ENCODE measurements around the gene CFAP161. TPM values are rescaled to one million over a fixed set of nuclear protein-coding genes. Genes with fewer than 3 reads are reported as not detected.
"Not testable (repeated sequence)": the region's sequence is repeated elsewhere in the genome, so short reads cannot be mapped to it uniquely, and the experiment has no call there.

The CFAP161 gene
- total RNA-seq, 4 donors from 2014 or later = 0.40 to 0.57 TPM; not detected in 2

DNA sequence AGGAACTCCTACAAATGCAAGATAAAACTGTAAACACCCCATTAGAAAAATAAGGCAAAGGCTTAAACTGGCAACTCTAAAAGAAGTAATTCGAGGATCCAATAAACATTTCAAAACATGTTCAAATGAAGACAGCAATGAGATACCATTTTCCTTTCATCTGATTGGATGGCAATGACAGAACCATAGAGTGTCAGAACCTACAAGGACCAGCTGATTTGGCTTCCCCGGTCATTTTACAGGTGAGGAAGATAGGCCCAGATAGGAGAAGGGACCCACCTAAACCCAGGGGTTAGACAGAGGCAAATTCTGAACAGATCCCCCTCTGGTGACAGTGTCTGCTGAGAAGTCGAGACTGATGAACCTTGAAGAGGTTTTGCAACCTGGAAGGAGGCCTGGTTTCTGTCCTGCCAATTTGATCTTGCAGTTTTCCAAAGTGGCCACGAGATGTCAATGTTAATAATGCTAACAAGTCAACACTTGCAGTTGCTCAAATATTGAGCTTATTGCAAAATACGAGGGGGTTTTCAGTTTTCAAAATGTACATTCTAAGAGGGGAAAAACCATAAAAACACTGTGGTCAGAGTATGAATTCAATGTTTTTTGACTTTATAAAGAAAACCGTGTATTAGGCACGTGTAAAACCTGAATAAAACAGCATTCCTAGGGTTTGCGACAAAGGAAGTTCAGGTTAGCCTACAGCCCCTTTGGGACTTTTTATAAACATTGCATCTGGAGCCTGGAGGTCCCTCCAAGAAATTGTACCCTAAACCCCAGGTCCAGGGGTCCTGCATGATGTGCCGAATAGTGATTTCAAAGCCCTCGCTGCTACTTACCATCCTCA, 21.5 kb downstream of the CFAP161 start:
- peak; percentile 64 for ATAC-seq
- no peak for TF ChIP-seq POLR2AphosphoS5 (IDR thresholded peaks at IDR 0.05)
- TF ChIP-seq, protein P1, sequence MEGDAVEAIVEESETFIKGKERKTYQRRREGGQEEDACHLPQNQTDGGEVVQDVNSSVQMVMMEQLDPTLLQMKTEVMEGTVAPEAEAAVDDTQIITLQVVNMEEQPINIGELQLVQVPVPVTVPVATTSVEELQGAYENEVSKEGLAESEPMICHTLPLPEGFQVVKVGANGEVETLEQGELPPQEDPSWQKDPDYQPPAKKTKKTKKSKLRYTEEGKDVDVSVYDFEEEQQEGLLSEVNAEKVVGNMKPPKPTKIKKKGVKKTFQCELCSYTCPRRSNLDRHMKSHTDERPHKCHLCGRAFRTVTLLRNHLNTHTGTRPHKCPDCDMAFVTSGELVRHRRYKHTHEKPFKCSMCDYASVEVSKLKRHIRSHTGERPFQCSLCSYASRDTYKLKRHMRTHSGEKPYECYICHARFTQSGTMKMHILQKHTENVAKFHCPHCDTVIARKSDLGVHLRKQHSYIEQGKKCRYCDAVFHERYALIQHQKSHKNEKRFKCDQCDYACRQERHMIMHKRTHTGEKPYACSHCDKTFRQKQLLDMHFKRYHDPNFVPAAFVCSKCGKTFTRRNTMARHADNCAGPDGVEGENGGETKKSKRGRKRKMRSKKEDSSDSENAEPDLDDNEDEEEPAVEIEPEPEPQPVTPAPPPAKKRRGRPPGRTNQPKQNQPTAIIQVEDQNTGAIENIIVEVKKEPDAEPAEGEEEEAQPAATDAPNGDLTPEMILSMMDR (IDR thresholded peaks at IDR 0.05) = peak in 3 of 4 experiments; percentile 57 to 63 (median 60)
- TF ChIP-seq EP300 (IDR thresholded peaks at IDR 0.05) = no peak
- no peak for TF ChIP-seq POLR2A (IDR thresholded peaks at IDR 0.05)
- 39 to 69% methylated on average over 8 to 9 of the region's 10 CpGs for WGBS, 2 donors (ENCODE audit: low coverage in 1 of 2)
- no peaks in the 10 kb centered on the region for H3K9me3 ChIP-seq
- H3K4me1 ChIP-seq = peaks cover 0 to 9% (median 3%) of the 10 kb centered on the region in 3 donors
- H3K27ac ChIP-seq = peak overlapping the region in 2 of 4 donors; percentile 24 to 46
- no peaks in the 10 kb centered on the region for H3K36me3 ChIP-seq
- no peaks in the 10 kb centered on the region for H3K27me3 ChIP-seq
- no peak overlapping the region for H3K4me3 ChIP-seq

DNA sequence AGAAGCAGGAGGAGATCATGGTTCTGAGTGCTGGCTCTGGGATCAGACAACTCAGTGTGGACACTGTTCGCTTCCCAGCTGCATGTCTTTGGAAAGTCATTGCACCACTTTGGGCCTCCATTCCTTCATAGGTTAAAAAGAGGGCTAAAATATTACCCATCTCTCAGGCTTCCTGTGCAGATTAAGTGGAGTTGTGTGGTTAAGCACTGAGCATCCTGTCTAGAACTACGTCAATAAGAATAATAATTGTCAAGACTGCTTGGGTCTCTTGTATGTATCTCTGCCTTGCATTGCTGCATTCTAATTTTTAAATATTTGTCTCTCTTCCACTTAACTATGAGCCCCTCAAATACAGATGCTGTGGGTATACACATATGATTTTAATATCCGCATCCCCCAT, 22.3 kb downstream of the CFAP161 start:
- Histone ChIP-seq H3K4me3 (no peak overlapping the region), H3K27ac (peak overlapping the region in 2 of 4 donors; percentile 24 to 46), H3K36me3 (no peaks in the 10 kb centered on the region), H3K27me3 (peaks cover 3% of the 10 kb centered on the region), H3K4me1 (peaks cover 0 to 16% (median 11%) of the 10 kb centered on the region in 3 donors), H3K9me3 (no peaks in the 10 kb centered on the region)
- WGBS, 2 donors (ENCODE audit: low coverage in 1 of 2) = 100% methylated on average over 2 of the region's 3 CpGs
- TF ChIP-seq POLR2AphosphoS5 (IDR thresholded peaks at IDR 0.05) (no peak), POLR2A (IDR thresholded peaks at IDR 0.05) (no peak), EP300 (IDR thresholded peaks at IDR 0.05) (no peak)
- TF ChIP-seq, protein P1 (IDR thresholded peaks at IDR 0.05) = no peak
- ATAC-seq = no peak

DNA sequence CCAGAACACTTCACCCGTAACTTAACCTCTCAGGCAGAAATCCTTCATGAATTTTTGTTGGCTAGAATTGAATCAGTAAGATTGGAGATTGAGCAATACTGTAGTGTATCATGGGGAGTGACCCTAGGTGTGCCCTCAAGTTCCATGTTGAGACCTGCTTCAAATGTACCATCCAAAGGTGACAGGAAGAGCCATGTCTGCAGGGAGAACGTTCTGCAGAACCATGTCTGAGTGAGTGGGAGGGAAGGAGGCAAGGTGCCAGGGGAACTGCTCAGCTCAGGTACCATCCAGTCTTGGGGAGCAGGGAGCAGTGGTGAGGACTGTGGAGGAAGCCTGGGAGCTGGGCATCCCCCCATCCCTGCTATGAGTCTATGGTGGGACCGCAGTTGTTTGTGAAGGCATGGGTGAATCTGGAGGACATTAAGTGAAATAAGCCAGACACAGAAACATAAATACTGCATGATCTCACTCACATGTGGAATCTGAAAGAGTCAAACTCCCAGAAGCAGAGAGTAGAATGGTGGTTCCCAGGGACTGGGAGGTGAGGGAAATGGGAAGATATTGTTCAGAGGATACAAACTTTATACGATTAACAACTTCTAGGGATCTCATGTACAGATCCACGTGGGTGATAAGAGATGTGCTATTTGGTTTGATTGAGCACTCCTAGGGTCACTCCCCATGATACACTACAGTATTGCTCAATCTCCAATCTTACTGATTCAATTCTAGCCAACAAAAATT, 23.3 kb downstream of the CFAP161 start:
- Histone ChIP-seq H3K4me3 (no peak overlapping the region), H3K27ac (peak overlapping the region in 2 of 4 donors; percentile 43 to 57), H3K27me3 (peaks cover 3% of the 10 kb centered on the region), H3K36me3 (no peaks in the 10 kb centered on the region), H3K4me1 (peaks cover 0 to 23% (median 16%) of the 10 kb centered on the region in 3 donors), H3K9me3 (no peaks in the 10 kb centered on the region)
- ATAC-seq = peak; percentile 8
- no peak for TF ChIP-seq POLR2A (IDR thresholded peaks at IDR 0.05)
- TF ChIP-seq EP300 (IDR thresholded peaks at IDR 0.05) = no peak
- TF ChIP-seq, protein P1 (IDR thresholded peaks at IDR 0.05) = no peak
- no peak for TF ChIP-seq POLR2AphosphoS5 (IDR thresholded peaks at IDR 0.05)
- 40 to 43% methylated on average over 4 to 5 of the region's 5 CpGs for WGBS, 2 donors (ENCODE audit: low coverage in 1 of 2)

DNA sequence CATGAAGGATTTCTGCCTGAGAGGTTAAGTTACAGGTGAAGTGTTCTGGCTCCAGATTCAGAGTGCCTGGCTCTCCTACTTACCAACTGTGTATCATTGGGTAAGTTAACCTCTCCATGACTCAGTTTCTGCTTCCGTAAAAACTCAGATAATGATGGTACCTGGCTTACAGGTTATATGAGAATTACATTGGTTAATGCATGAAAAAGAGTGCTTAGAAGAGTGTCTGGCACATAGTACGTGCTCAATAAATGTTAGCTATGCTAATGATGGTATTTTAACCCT, 23.8 kb downstream of the CFAP161 start:
- H3K27ac ChIP-seq = peak overlapping the region in 1 of 4 donors; percentile 57
- 92% methylated on average over 2 of the region's 2 CpGs; no CpG with 5 or more reads in 1 of the 2 donors for WGBS, 2 donors (ENCODE audit: low coverage in 1 of 2)

DNA sequence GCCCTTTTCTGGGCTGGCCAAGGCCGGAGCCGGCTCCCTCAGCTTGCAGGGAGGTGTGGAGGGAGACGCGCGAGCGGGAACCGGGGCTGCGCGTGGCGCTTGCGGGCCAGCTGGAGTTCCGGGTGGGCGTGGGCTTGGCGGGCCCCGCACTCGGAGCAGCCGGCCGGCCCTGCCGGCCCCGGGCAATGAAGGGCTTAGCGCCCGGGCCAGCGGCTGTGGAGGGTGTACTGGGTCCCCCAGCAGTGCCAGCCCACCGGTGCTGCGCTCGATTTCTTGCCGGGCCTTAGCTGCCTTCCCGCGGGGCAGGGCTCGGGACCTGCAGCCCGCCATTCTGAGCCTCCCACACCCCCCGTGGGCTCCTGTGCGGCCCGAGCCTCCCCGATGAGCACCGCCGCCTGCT, 24.5 kb downstream of the CFAP161 start:
- H3K36me3 ChIP-seq, H3K27me3 ChIP-seq, H3K9me3 ChIP-seq, H3K4me3 ChIP-seq, ATAC-seq: not testable (repeated sequence)
- H3K27ac ChIP-seq = peak overlapping the region in 1 of 4 donors; percentile 12
- H3K4me1 ChIP-seq = peaks cover 0 to 23% (median 16%) of the 10 kb centered on the region in 3 donors
- no CpG with 5 or more reads among the region's 37 CpGs for WGBS, 2 donors (ENCODE audit: low coverage in 1 of 2)

More for the DNA sequence above, 23.8 kb downstream of the CFAP161 start:
- Histone ChIP-seq H3K4me3 (no peak overlapping the region), H3K36me3 (no peaks in the 10 kb centered on the region), H3K4me1 (peaks cover 0 to 23% (median 16%) of the 10 kb centered on the region in 3 donors), H3K27me3 (peaks cover 3% of the 10 kb centered on the region), H3K9me3 (no peaks in the 10 kb centered on the region)
- TF ChIP-seq, protein P1 (IDR thresholded peaks at IDR 0.05) = no peak
- TF ChIP-seq POLR2A (IDR thresholded peaks at IDR 0.05) (no peak), POLR2AphosphoS5 (IDR thresholded peaks at IDR 0.05) (no peak), EP300 (IDR thresholded peaks at IDR 0.05) (no peak)
- ATAC-seq = no peak

All from gastroesophageal sphincter (tissue), 4 donors.